ENCODE results near the gene RIPOR1.
"Not testable (repeated sequence)": the region's sequence is repeated elsewhere in the genome, so short reads cannot be mapped to it uniquely, and the experiment has no call there.

The RIPOR1 gene

GRCh38 chr16:67528222-67528869, at the start of gene RIPOR1:
Gene RIPOR1 (plus strand): TSS chr16:67528829. CDS start chr16:67538447, 9,618 bp downstream.
- DNase-seq (ENCODE audit: low read depth in 3 of 3), result no peak

- DNase-seq (ENCODE audit: low read depth in 3 of 3), result peak; percentile 97 to 98 (median 97)
Measured at GRCh38 chr16:67480833-67481560, 47.6 kb upstream of the RIPOR1 start, which contains the start of gene ATP6V0D1. Gene ATP6V0D1 (minus strand): TSS chr16:67481157. CDS start chr16:67481086, 71 bp downstream.

- no peak for DNase-seq (ENCODE audit: low read depth in 3 of 3)
Measured at GRCh38 chr16:67481561-67482232, 46.9 kb upstream of the RIPOR1 start.

GRCh38 chr16:67482233-67482924, 46.2 kb upstream of the RIPOR1 start:
- DNase-seq (ENCODE audit: low read depth in 3 of 3), result peak in 1 of 3 experiments; percentile 10

GRCh38 chr16:67483150-67483549, 45.5 kb upstream of the RIPOR1 start, which contains the start of gene AGRP:
Gene AGRP (minus strand): TSS chr16:67483547. CDS start chr16:67483398, 149 bp downstream.
- no peak for DNase-seq (ENCODE audit: low read depth in 3 of 3)

GRCh38 chr16:67483731-67484525, 44.7 kb upstream of the RIPOR1 start:
- no peak for DNase-seq (ENCODE audit: low read depth in 3 of 3)

- no peak for DNase-seq (ENCODE audit: low read depth in 3 of 3)
Measured at GRCh38 chr16:67486805-67487204, 41.8 kb upstream of the RIPOR1 start.

GRCh38 chr16:67487561-67487960, 41.1 kb upstream of the RIPOR1 start:
- DNase-seq (ENCODE audit: low read depth in 3 of 3), result not testable (repeated sequence)

- no peak for DNase-seq (ENCODE audit: low read depth in 3 of 3)
Measured at GRCh38 chr16:67489401-67490083, 39.1 kb upstream of the RIPOR1 start.

GRCh38 chr16:67490335-67491096, 38.1 kb upstream of the RIPOR1 start:
- DNase-seq (ENCODE audit: low read depth in 3 of 3), result no peak

GRCh38 chr16:67499106-67499505, 29.5 kb upstream of the RIPOR1 start:
- DNase-seq (ENCODE audit: low read depth in 3 of 3), result no peak

- no peak for DNase-seq (ENCODE audit: low read depth in 3 of 3)
Measured at GRCh38 chr16:67504031-67505021, 24.3 kb upstream of the RIPOR1 start.

- no peak for DNase-seq (ENCODE audit: low read depth in 3 of 3)
Measured at GRCh38 chr16:67506468-67506867, 22.2 kb upstream of the RIPOR1 start.

GRCh38 chr16:67509016-67509415, 19.6 kb upstream of the RIPOR1 start:
- DNase-seq (ENCODE audit: low read depth in 3 of 3), result no peak

- DNase-seq (ENCODE audit: low read depth in 3 of 3), result not testable (repeated sequence)
Measured at GRCh38 chr16:67513892-67514291, 14.7 kb upstream of the RIPOR1 start.

- peak; percentile 54 to 67 (median 58) for DNase-seq (ENCODE audit: low read depth in 3 of 3)
Measured at GRCh38 chr16:67514382-67514828, 14.2 kb upstream of the RIPOR1 start.

GRCh38 chr16:67516296-67517154, 12.1 kb upstream of the RIPOR1 start:
- DNase-seq (ENCODE audit: low read depth in 3 of 3), result no peak

GRCh38 chr16:67517155-67517445, 11.5 kb upstream of the RIPOR1 start:
- DNase-seq (ENCODE audit: low read depth in 3 of 3), result no peak
